ENCODE measurements around the gene H6PD.

- TF ChIP-seq ZFP30 (CRISPR knock-in tag; IDR thresholded peaks at IDR 0.05) (no peak), POU6F1 (CRISPR knock-in tag; IDR thresholded peaks at IDR 0.05; ENCODE audit: borderline replicate concordance, low read depth) (no peak), ISL1 (CRISPR knock-in tag; IDR thresholded peaks at IDR 0.05) (no peak)
Observed at GRCh38 chr1:9207086-9207485, 27.5 kb upstream of the H6PD start.

All from SK-N-SH treated with all-trans-retinoic acid at 6 μM for 48 hours (cell line).